GM10248 (cell line): ENCODE data around the gene IFT122.
"Not testable (repeated sequence)": the region's sequence is repeated elsewhere in the genome, so short reads cannot be mapped to it uniquely, and the experiment has no call there.

ENCODE experiments used
- CTCF ChIA-PET: fragments of 300-600 bp; sonication (Branson Sonifier 250); formaldehyde crosslinking; extraction: SDS; loops from one replicate; lab custom pipeline; 2021; ENCODE audit warnings: antibody characterized with exemption; lab: Yijun Ruan, JAX
- POLR2A ChIA-PET: fragments of 350-650 bp; sonication (Branson Sonifier 250); formaldehyde crosslinking; extraction: SDS; loops from one replicate; lab custom pipeline; 2020; ENCODE audit warnings: antibody characterized with exemption; lab: Yijun Ruan, JAX
- DNase-seq: peaks from one replicate; pipeline ENCODE4 v3.0.0; 2012; ENCODE audit errors: extremely low spot score
- TF ChIP-seq, protein P1 (sequence below): IDR thresholded peaks from 2 replicates; pipeline ENCODE4 v1.5.1; 2012; ENCODE audit warnings: mild to moderate bottlenecking, low read depth; ENCODE audit errors: extremely low read depth, missing control alignments, control extremely low read depth

Gene IFT122

DNA sequence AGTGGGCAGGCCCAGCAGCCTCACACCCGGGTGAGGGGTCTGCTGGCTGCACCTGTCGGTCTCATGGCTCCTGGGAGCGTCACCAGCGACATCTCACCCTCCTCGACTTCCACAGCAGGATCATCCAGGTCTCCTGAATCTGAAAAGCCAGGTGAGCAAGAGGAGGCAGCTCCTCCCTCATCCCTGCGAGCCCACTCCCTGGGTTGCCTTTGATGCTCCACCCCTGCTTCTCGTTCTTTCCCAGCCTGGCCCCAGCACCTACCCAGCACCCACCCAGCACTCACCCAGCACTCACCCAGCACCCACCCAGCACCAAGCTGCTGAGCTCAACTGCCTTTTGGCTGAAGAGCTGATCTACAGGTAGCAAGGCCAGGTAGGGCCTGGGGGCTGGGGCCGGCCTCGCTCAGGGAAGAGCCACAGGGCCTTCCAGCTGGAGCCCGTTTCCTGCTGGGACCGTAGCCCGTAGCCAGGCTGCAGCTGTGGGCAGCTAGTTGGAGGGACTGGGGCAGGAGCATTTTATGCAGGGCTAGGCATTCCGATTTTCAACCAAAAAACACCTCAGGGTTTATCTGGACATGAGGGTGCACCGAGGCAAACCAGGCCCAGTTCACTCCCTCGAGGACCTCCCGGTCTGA is 103.2 kb downstream of the IFT122 start, which contains the start of gene H1-8:
Gene H1-8 (plus strand): TSS at position 20 of the 635 bp plus-strand sequence. CDS start 44 bp downstream, at position 64.
- POLR2A ChIA-PET, result no interaction called here
- TF ChIP-seq, protein P1, sequence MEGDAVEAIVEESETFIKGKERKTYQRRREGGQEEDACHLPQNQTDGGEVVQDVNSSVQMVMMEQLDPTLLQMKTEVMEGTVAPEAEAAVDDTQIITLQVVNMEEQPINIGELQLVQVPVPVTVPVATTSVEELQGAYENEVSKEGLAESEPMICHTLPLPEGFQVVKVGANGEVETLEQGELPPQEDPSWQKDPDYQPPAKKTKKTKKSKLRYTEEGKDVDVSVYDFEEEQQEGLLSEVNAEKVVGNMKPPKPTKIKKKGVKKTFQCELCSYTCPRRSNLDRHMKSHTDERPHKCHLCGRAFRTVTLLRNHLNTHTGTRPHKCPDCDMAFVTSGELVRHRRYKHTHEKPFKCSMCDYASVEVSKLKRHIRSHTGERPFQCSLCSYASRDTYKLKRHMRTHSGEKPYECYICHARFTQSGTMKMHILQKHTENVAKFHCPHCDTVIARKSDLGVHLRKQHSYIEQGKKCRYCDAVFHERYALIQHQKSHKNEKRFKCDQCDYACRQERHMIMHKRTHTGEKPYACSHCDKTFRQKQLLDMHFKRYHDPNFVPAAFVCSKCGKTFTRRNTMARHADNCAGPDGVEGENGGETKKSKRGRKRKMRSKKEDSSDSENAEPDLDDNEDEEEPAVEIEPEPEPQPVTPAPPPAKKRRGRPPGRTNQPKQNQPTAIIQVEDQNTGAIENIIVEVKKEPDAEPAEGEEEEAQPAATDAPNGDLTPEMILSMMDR, result no peak
- CTCF ChIA-PET, result no interaction called here
- DNase-seq, result no peak

DNA sequence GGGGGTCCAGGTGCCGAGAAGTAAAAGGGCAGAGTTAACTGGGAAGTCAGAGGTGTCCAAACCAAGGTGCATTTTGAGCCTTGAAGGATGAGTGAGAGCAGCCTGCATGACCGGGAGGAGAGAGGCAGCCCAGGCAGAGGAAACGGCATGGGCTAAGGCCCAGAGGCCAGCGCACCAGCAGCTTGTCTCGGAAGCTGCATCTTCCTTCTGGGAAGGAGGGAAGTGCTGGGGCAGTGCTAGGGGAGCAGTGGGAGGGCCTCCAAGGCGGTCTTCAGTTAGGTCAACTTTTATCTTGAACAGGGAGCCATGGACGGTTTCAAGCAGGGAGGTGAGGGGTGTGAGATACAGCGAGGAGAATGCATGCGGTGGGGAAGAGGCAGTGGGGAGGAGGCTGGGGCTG is 104.0 kb downstream of the IFT122 start:
- CTCF ChIA-PET, result no interaction called here

DNA sequence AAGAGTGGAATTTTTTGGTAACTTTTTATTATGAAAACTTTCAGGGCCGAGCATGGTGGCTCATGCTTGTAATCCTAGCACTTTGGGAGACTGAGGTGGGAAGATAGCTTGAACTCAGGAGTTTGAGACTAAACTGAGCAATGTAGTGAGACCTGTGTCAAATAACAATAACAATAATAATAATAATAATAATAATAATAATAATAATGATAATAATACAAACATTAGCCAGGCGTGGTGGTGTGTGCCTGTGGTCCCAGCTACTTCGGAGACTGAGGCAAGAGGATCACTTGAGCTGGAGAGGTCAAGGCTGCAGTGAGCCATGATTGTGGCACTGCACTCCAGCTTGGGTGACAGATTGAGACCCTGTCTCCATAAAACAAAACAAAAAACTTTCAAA is 105.9 kb downstream of the IFT122 start:
- POLR2A ChIA-PET, CTCF ChIA-PET, DNase-seq: not testable (repeated sequence)

More for the DNA sequence above, 104.0 kb downstream of the IFT122 start:
- no peak for DNase-seq
- TF ChIP-seq, protein P1, result no peak
- POLR2A ChIA-PET, result no interaction called here

DNA sequence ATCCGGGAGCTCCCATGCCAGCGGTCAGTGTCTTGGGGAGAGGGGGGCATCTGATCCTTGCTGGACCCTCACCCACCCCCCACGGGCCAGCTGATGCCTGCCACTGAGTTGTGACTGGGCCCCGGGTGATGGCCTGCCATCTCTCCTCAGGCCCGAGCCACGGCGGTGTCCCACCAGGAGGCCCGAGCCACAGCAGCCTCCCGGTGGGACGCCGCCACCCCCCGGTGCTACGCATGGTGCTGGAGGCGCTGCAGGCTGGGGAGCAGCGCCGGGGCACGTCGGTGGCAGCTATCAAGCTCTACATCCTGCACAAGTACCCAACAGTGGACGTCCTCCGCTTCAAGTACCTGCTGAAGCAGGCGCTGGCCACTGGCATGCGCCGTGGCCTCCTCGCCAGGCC is 107.2 kb downstream of the IFT122 start:
- ChIA-PET CTCF (interaction anchor here (1.1 to 1.3 kb wide), 2 partner anchors 21 to 57 kb away, joined by 3 read pairs; no protein-coding TSS in a partner anchor), POLR2A (no interaction called here)
- TF ChIP-seq, protein P1, result no peak
- DNase-seq, result no peak

DNA sequence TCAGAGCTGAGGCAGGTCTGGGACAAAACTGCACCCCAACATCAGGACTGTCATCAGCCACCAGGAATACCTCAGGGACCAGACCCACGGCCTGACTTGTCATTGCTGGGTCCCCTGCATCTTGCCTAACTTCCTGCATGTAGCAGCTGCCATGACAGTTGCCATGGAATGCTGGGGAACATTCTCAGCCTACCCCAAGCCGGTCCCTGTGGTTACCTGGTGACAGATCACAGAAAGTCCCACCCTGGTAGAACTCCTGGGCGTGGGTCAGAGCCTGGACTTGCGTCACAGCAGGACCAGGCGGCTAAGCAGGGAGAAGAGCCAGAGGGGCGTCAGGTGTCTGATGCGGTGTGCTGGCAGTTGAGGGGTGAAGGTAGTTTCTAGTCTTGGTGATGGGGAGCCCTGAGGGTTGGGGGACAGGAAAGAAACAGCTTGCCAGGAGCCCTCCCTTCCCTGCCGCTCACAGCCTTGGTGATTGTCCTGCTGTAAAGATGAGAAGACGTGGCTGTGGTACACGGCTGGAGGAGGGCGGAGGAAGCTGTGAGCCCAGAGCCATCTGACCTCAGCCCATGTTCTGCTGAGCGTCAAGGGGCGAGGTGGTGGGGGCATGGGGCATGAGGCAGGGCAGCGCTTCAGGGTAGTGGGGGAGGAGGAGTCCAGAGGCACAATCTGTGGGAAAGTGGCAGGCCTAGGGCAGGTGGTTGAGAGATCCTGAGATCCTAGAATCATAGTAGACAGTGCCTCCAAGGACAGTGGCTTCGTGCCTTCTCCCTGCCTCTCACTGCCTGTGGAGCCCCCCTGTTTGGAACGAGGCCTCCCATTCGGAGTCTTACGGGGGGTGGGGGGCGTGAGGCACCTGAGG is 108.3 kb downstream of the IFT122 start:
- TF ChIP-seq, protein P1, result no peak
- no peak for DNase-seq
- ChIA-PET CTCF (interaction anchor here (1.1 to 1.3 kb wide), 2 partner anchors 20 to 58 kb away, joined by 3 read pairs; no protein-coding TSS in a partner anchor), POLR2A (no interaction called here)

DNA sequence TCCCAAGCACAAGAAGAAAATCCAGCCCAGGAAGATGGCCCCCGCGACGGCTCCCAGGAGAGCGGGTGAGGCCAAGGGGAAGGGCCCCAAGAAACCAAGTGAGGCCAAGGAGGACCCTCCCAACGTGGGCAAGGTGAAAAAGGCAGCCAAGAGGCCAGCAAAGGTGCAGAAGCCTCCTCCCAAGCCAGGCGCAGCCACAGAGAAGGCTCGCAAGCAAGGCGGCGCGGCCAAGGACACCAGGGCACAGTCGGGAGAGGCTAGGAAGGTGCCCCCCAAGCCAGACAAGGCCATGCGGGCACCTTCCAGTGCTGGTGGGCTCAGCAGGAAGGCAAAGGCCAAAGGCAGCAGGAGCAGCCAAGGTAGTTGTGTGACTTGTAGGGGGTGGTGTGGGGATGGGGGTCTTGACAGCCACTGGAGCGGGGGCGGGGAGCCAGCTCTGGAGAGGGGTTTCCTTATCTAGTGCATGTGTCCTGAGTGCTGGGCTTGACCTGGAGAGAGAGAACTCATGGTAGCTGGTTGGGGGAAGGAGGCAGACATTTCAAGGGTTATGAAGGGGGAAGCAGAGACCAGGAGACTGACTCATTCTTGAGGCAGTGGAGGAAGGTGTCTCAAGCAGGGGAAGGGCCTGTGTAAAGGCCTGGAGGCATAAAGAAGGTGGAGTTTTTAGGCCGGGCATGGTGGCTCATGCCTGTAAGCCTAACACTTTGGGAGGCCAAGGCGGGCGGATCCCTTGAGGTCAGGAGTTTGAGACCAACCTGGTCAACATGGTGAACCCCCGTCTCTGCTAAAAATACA is 109.2 kb downstream of the IFT122 start:
- CTCF ChIA-PET, result no interaction called here
- TF ChIP-seq, protein P1, result no peak
- POLR2A ChIA-PET, result no interaction called here
- no peak for DNase-seq
